CD4-positive, alpha-beta T cell (primary cell): ENCODE measurements around the gene ZNF91. TPM values are rescaled to one million over a fixed set of nuclear protein-coding genes. Genes with fewer than 3 reads are reported as not detected.

ENCODE experiments used
- ATAC-seq: fragments of 200-7000 bp; cut with Tn5 transposase; one replicate; pipeline ENCODE4 v1.10.0; 2022; ENCODE audit warnings: mild to moderate bottlenecking; ENCODE audit not compliant: poor library complexity
- CTCF ChIA-PET: fragments of 350-600 bp; sonication (Branson Sonifier 250); formaldehyde crosslinking; loops from one replicate; lab custom pipeline; 2021; ENCODE audit warnings: antibody characterized with exemption, inconsistent platforms; lab: Charles Lee
- POLR2A ChIA-PET: fragments of 350-600 bp; sonication (Branson Sonifier 250); formaldehyde crosslinking; loops from one replicate; lab custom pipeline; 2021; ENCODE audit warnings: antibody characterized with exemption, inconsistent platforms; lab: Charles Lee
- DNase-seq, 14 experiments: peaks; one replicate each; pipeline ENCODE4 v3.0.0-alpha.2; 2013 to 2020; ENCODE audit warnings: mixed read lengths in 2 of 14
- H3K27ac ChIP-seq, 2 donors: one replicate each; pipeline versions ENCODE4 v1.5.1 to v1.7.0; 2013; ENCODE audit warnings: low read length in 2 of 2, low read depth in 1 of 2, mild to moderate bottlenecking in 1 of 2
- H3K27me3 ChIP-seq, 2 experiments: 1 replicate in 1 of 2; 2 replicates in 1 of 2; pipeline versions ENCODE4 v1.6.1 to v1.7.0; 2013; ENCODE audit warnings: low read length in 2 of 2, control low read depth in 1 of 2, mild to moderate bottlenecking in 1 of 2, moderate library complexity in 1 of 2; ENCODE audit not compliant: insufficient read depth in 2 of 2, control insufficient read depth in 1 of 2
- H3K36me3 ChIP-seq: one replicate; pipeline ENCODE4 v1.6.1; 2013; ENCODE audit warnings: low read length, control low read depth; ENCODE audit not compliant: insufficient read depth
- H3K4me1 ChIP-seq: one replicate; pipeline ENCODE4 v1.6.1; 2013; ENCODE audit warnings: low read length, control low read depth; ENCODE audit not compliant: insufficient read depth
- H3K4me3 ChIP-seq: one replicate; pipeline ENCODE4 v1.5.1; 2013; ENCODE audit warnings: mild to moderate bottlenecking, low read length, moderate library complexity
- H3K9me3 ChIP-seq, 2 experiments: 1 replicate in 1 of 2; 2 replicates in 1 of 2; pipeline versions ENCODE4 v1.6.1 to v1.7.0; 2013; ENCODE audit warnings: low read length in 2 of 2, mild to moderate bottlenecking in 2 of 2, control low read depth in 1 of 2, moderate library complexity in 1 of 2; ENCODE audit not compliant: control insufficient read depth in 1 of 2, insufficient read depth in 1 of 2
- H3K27ac Mint-ChIP-seq: one replicate; pipeline ENCODE4 v1.8.0; 2020; ENCODE audit warnings: mixed read lengths
- H3K27me3 Mint-ChIP-seq: one replicate; pipeline ENCODE4 v1.8.0; 2021; ENCODE audit warnings: mixed read lengths
- H3K36me3 Mint-ChIP-seq: one replicate; pipeline ENCODE4 v1.8.0; 2021; ENCODE audit warnings: low read depth, mixed read lengths
- H3K4me1 Mint-ChIP-seq: one replicate; pipeline ENCODE4 v1.8.0; 2021; ENCODE audit warnings: low read depth, mixed read lengths
- H3K4me3 Mint-ChIP-seq: one replicate; pipeline ENCODE4 v1.8.0; 2020; ENCODE audit warnings: mild to moderate bottlenecking, mixed read lengths
- H3K9me3 Mint-ChIP-seq: one replicate; pipeline ENCODE4 v1.8.0; 2020; ENCODE audit warnings: mixed read lengths
- CTCF ChIP-seq: fragments of 200-600 bp; IDR thresholded peaks from one replicate; pipeline ENCODE4 v1.8.0; 2022; ENCODE audit warnings: antibody characterized with exemption, mild to moderate bottlenecking
- intact Hi-C, 2 experiments: fragments of 100-400 bp; cut with DNase I in 1 of 2; cut with micrococcal nuclease in 1 of 2; formaldehyde crosslinking; loops; one replicate each; pipeline versions ENCODE4 v1.15.1 to v1.9.0; 2023 to 2025; cut with DNase I, micrococcal nuclease
- total RNA-seq, 174 experiments: library from RNA in 2 of 174; stranded (reverse) in 2 of 174; gene quantifications; one replicate each; pipeline ENCODE4 v1.2.3 and lab custom pipeline; 2021 to 2026

Gene ZNF91
- total RNA-seq, 2 experiments from 2014 or later: 95.5 to 99.3 TPM

- H3K4me1 Mint-ChIP-seq: no peaks in the 10 kb centered on the region
- DNase-seq: no peak
- no peak overlapping the region for H3K27ac ChIP-seq
- no peaks in the 10 kb centered on the region for H3K36me3 ChIP-seq
- no peak overlapping the region for H3K4me3 Mint-ChIP-seq
- no peak for TF ChIP-seq CTCF
- H3K4me3 ChIP-seq: no peak overlapping the region
- no peaks in the 10 kb centered on the region for H3K27me3 ChIP-seq
- no peaks in the 10 kb centered on the region for H3K27me3 Mint-ChIP-seq
- no peak for ATAC-seq
- H3K9me3 Mint-ChIP-seq: peaks cover 25% of the 10 kb centered on the region
- peaks cover 0 to 11% of the 10 kb centered on the region in 2 experiments for H3K9me3 ChIP-seq
- CTCF ChIA-PET: no interaction called here
- intact Hi-C loops: no loop called here
- POLR2A ChIA-PET: no interaction called here
- H3K27ac Mint-ChIP-seq: no peak overlapping the region
- H3K4me1 ChIP-seq: no peaks in the 10 kb centered on the region
- H3K36me3 Mint-ChIP-seq: peaks cover 3% of the 10 kb centered on the region
These were observed 44.4 kb upstream of the ZNF91 start for GRCh38 chr19:23439623-23440022.

DNA sequence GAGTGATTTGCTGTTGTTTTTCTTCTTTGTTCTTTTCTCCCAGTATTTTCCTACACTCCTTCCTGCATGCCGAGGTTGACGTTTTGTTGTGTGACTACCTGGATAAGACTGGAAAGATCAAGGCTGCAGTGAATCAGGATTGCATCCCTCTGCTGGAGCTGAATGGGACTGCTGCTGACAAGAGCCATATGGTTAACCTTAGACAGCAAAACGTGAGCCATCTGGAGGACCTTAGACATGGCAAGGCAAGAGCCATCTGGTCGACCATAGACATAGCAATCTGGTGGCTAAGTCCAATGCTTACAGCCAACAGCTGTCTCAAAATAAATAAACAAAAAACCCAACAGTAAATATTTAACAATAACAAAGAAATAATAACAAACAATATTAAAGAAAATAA lies 42.6 kb upstream of the ZNF91 start:
- TF ChIP-seq CTCF: no peak
- CTCF ChIA-PET: no interaction called here
- no peak overlapping the region for H3K4me3 Mint-ChIP-seq
- peaks cover 5% of the 10 kb centered on the region for H3K36me3 Mint-ChIP-seq
- H3K27me3 ChIP-seq: no peaks in the 10 kb centered on the region
- peaks cover 28% of the 10 kb centered on the region for H3K9me3 Mint-ChIP-seq
- intact Hi-C loops: no loop called here
- no peaks in the 10 kb centered on the region for H3K36me3 ChIP-seq
- no peak for DNase-seq
- no peak overlapping the region for H3K27ac ChIP-seq
- no peak for ATAC-seq
- POLR2A ChIA-PET: no interaction called here
- H3K4me3 ChIP-seq: no peak overlapping the region
- H3K27ac Mint-ChIP-seq: no peak overlapping the region
- no peaks in the 10 kb centered on the region for H3K4me1 ChIP-seq
- no peaks in the 10 kb centered on the region for H3K4me1 Mint-ChIP-seq
- H3K9me3 ChIP-seq: peaks cover 0 to 11% of the 10 kb centered on the region in 2 experiments
- H3K27me3 Mint-ChIP-seq: no peaks in the 10 kb centered on the region

GRCh38 chr19:23436944-23437343 lies 41.7 kb upstream of the ZNF91 start:
- no peaks in the 10 kb centered on the region for H3K36me3 ChIP-seq
- H3K4me3 Mint-ChIP-seq: no peak overlapping the region
- DNase-seq: no peak
- no peak overlapping the region for H3K27ac ChIP-seq
- ATAC-seq: no peak
- intact Hi-C loops: no loop called here
- peaks cover 5% of the 10 kb centered on the region for H3K36me3 Mint-ChIP-seq
- no peaks in the 10 kb centered on the region for H3K4me1 Mint-ChIP-seq
- peaks cover 0 to 11% of the 10 kb centered on the region in 2 experiments for H3K9me3 ChIP-seq
- H3K4me1 ChIP-seq: no peaks in the 10 kb centered on the region
- no peak overlapping the region for H3K4me3 ChIP-seq
- ChIA-PET CTCF (no interaction called here), POLR2A (no interaction called here)
- H3K27me3 Mint-ChIP-seq: no peaks in the 10 kb centered on the region
- no peak overlapping the region for H3K27ac Mint-ChIP-seq
- TF ChIP-seq CTCF: no peak
- H3K9me3 Mint-ChIP-seq: peaks cover 28% of the 10 kb centered on the region
- no peaks in the 10 kb centered on the region for H3K27me3 ChIP-seq
